ENCODE results near the gene SVOPL.

Gene SVOPL

DNA sequence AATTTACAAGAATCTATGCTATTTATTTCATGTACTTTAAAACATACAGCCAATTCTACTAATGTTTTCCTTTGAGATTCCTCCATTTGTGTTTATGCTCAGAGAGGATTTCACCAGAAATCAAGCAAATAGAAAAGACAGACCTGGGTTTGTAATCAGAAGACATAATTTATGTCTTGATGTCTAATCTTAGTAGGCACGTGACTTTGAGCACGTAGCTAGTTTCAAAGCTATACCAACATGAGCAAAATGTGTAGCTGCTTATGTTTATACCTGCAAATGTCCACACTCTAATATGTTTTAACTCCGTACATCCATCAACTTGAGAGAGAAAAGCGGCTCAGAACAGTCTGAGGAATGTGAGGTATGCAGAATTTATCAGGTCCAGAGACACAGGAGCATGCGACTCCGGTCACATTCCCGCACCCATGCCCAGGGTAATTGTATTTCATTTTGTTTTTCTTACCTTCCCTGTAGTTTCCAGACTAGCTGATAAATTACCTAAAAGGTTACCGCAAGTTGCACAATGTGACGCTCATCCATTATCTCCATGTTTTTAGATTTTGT, 40.0 kb downstream of the SVOPL start:
- DNase-seq (ENCODE audit: low spot score), result no peak

DNA sequence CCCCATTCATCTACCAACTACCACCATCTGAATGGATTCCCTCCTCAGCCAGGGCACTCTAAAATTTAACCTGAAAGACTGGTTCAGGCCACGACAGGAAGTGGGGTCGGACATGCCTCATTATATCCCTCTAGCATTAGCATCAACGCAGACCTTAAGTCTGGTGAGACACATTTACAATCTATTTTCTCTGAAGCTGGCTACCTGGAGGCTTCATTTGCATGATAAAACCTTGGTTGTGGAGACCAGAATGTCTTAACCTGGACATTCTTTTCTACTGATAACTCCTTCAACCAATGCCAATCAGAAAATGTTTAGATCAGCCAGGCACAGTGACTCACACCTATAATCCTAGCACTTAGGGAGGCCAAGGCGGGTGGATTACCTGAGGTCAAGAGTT, 42.3 kb downstream of the SVOPL start:
- DNase-seq (ENCODE audit: low spot score), result no peak

- no peak for DNase-seq (ENCODE audit: low spot score)
Observed at GRCh38 chr7:138657854-138658386, 43.2 kb downstream of the SVOPL start.

DNA sequence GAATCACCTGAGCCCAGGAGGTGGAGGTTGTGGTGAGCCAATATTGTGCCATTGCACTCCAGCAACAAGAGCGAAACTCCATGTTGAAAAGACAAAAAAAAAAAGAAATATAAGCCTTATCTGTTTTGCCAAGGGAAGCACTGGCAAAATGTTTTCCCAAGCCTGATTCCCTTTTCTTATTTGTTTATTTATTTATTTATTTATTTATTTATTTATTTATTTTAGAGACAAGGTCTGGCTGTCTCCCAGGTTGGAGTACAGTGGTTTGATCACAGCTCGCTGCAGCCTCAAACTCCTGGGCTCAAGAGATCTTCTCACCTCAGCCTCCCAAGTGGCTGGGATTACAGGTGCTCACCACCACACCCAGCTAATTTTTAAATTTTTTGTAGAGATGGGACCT, 44.2 kb downstream of the SVOPL start:
- DNase-seq (ENCODE audit: low spot score), result no peak

GRCh38 chr7:138654616-138655015, 46.5 kb downstream of the SVOPL start:
- DNase-seq (ENCODE audit: low spot score), result no peak

- no peak for DNase-seq (ENCODE audit: low spot score)
Observed at GRCh38 chr7:138649506-138649905, 51.7 kb downstream of the SVOPL start.

DNA sequence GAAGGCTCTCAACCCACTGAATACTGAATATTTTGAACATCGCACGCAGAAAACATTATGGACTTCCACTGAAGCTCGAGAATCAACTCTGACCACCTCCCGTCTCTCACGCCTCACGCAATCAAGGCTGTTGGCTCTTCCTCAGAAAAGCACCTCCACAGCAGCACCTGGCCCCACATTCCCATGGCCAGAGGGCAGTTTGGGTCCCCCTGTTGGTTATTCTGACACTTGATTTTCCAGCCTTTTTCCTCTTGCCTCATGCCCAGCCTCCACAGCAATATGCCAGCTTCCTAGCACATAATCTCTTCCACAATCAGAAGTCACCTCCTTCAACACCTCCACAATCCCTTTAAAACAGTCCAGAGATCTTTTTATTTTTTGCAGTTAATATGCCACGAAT, 55.9 kb downstream of the SVOPL start:
- peak; percentile 10 for DNase-seq (ENCODE audit: low spot score)

- no peak for DNase-seq (ENCODE audit: low spot score)
Observed at GRCh38 chr7:138632826-138633602, 68.1 kb downstream of the SVOPL start.

- DNase-seq (ENCODE audit: low spot score), result no peak
Observed at GRCh38 chr7:138632384-138632783, 68.8 kb downstream of the SVOPL start.

GRCh38 chr7:138630059-138630610, 71.0 kb downstream of the SVOPL start:
- DNase-seq (ENCODE audit: low spot score), result no peak

DNA sequence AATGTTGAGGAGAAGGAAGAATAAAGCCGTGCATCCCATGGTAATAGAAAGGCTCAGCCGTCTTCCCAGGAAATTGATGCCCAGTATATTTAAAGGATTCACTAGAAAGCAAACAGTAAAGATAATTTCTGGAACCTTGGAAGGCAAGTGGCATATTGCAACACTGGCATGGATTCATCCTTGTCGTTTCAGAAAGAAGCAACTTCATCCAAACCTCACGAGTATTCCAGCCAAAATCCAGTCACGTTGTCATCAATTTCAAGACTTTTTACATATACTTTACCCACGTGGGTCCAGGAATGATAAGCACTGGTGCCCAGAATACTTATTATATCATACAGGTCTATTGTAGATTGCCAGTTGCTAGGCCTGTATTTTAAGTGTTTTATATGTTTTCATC, 73.8 kb downstream of the SVOPL start:
- DNase-seq (ENCODE audit: low spot score), result no peak

- DNase-seq (ENCODE audit: low spot score), result no peak
Observed at GRCh38 chr7:138626846-138627245, 74.3 kb downstream of the SVOPL start.

- DNase-seq (ENCODE audit: low spot score), result no peak
Observed at GRCh38 chr7:138625849-138626230, 75.3 kb downstream of the SVOPL start.

DNA sequence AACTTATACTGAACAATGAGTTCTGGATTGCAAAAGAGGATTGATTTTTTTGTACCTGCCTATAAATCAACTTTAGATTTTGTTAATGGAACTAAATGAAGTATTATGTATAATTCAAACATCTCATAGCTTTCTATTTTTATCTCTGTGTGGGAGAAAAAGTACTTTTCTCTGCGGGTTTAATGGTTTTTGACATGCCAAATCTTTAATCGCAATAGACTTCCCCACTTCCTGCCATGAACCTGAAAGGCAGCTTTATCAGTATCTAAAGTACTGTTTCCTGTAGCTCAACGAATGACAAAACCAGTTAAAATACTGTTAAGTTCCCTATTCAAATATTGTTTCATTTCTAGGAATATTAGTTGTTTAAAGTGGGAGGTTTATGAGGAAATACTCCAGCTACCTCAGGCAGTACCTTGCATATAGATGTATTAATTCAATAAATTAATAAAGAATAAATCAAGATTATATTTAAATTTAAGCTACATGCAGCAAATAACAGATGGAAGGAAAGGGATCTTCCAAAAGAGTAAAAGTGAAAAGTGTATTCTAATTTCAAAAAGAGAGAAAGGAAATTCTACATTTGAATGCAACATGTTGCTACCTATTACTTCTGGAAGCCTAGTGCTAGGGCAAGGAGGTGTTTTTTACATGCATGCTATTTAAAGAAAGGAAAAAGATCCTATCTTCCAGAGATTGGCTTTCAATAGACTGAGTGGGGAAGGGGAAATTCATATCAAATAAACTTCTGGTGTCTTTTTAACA, 75.9 kb downstream of the SVOPL start:
- no peak for DNase-seq (ENCODE audit: low spot score)

DNA sequence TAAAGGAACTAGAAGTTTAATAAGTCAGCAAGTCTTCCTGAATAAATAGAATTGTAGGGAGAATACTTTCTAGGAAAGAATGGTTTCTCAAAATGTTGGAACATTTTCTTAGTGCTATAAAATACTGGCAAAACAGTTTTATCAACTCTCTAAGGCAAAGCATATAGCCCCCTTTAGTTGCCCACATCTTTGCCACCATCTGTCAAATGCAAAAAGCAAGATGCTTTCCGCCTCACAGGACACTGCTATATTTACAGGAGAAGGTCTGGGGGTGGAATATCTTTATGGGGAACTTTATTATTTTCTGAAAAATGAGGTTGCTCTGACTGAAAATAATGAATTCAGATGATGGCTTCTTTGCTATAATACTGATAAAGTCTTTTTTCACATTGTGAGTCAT, 78.3 kb downstream of the SVOPL start:
- no peak for DNase-seq (ENCODE audit: low spot score)

DNA sequence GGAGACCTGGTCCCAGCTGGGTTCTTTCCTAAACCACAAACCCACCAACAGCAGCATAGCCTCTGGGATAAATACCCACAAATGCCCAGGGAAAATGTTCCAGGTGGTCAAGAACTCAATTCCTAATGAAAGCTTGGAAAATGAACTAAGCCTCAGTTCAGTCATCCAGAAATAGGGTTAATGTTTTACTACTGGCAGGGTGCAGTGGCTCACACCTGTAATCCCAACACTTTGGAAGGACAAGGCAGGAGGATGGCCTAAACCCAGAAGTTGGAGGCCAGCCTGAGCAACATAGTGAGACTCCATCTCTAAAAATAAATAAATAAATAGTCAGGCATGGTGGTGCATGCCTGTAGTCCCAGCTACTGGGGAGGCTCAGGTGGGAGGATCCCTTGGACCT, 82.2 kb downstream of the SVOPL start:
- DNase-seq (ENCODE audit: low spot score), result no peak

DNA sequence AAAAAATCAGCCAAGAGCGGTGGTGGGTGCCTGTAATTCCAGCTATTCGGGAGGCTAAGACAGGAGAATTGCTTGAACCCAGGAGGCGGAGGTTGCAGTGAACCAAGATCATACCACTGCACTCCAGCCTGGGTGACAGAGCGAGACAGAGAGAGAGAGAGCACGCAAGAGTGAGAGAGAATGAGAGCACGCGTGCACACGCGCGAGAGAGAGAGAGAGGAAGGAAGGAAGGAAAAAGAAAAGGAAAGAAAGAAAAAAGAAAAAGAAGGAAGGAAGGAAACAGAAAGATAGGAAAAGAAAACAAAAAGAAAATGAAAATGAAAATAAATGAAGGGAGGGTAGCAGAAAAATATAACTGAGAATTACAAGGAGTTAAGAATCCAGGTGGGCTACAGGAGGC, 82.7 kb downstream of the SVOPL start:
- DNase-seq (ENCODE audit: low spot score), result no peak

DNA sequence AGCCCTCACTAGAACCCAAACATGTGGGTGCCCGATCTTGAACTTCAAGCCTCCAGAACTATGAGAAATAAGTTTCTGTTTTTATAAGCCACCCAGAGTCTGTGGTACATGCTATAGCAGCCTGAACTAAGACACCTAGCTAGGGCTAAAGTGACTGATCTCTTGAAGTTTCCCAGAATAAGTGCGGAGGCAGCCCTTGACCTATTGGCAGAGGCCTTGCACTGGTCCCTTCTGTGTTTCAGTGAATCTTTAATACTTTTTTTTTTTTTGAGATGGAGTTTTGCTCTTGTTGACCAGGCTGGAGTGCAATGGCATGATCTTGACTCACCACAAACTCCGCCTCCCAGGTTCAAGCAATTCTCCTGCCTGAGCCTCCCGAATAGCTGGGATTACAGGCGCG, 85.1 kb downstream of the SVOPL start:
- no peak for DNase-seq (ENCODE audit: low spot score)

DNA sequence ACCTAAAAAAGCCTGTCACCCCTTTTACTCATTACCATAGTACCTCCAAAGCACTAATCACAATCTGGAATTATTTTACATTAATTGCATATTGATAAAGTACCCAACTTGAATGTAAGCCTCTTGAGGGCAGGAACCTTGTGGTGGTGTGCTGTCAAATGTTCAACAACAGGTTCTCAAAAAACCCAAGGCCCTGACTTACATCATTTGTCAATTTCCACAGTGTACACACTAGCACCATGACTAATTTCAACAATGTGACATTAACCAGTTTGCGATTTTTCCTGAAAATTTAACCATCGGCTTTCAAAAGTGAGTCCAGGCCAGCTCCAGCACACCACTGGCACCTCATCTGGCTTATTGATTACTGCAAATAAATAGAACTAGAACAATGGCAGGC, 87.5 kb downstream of the SVOPL start:
- DNase-seq (ENCODE audit: low spot score), result no peak

- no peak for DNase-seq (ENCODE audit: low spot score)
Observed at GRCh38 chr7:138610671-138611170, 90.4 kb downstream of the SVOPL start.

DNA sequence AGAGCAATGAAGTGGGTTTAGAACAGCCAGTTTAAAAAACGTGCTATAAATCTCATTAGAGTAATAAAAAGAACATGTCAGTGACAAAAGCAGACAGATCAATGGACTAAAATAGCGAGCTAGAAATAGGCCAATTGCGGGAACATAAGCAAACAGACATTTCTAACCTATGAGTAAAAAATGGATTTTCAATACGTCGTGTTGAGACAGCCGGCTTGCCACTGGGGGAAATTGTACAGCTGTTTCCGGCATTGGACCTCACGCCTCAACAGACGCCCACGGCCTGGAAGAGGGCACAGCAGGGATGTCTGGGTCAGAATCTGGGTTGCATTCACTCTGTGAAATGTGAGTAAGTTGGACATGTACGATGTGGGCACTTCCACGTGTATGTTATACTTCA, 92.9 kb downstream of the SVOPL start:
- no peak for DNase-seq (ENCODE audit: low spot score)

All from SW480 (cell line).